NCI-H146 (cell line): ENCODE results near the gene LPAR1.

Experiments
- DNase-seq: peaks from one replicate; lab custom pipeline; 2025; lab: John Stamatoyannopoulos, UW

Gene LPAR1

GRCh38 chr9:110999379-110999778, 38.9 kb downstream of the LPAR1 start:
- DNase-seq = no peak

GRCh38 chr9:110997847-110998246, 40.4 kb downstream of the LPAR1 start:
- DNase-seq = no peak

- no peak for DNase-seq
Measured at GRCh38 chr9:110996436-110997220, 41.6 kb downstream of the LPAR1 start.

GRCh38 chr9:110995420-110996340, 42.6 kb downstream of the LPAR1 start:
- no peak for DNase-seq

- no peak for DNase-seq
Measured at GRCh38 chr9:110994771-110995241, 43.5 kb downstream of the LPAR1 start.

GRCh38 chr9:110990481-110990880, 47.8 kb downstream of the LPAR1 start:
- DNase-seq = no peak

- no peak for DNase-seq
Measured at GRCh38 chr9:110986529-110986928, 51.7 kb downstream of the LPAR1 start.

- no peak for DNase-seq
Measured at GRCh38 chr9:110984890-110985437, 53.3 kb downstream of the LPAR1 start.

- DNase-seq = no peak
Measured at GRCh38 chr9:110980261-110980660, 58.0 kb downstream of the LPAR1 start.

GRCh38 chr9:110979636-110980035, 58.6 kb downstream of the LPAR1 start:
- DNase-seq = no peak

GRCh38 chr9:110978516-110978915, 59.8 kb downstream of the LPAR1 start:
- DNase-seq = no peak

- no peak for DNase-seq
Measured at GRCh38 chr9:110977259-110977709, 61.0 kb downstream of the LPAR1 start.

- DNase-seq = no peak
Measured at GRCh38 chr9:110975969-110976368, 62.3 kb downstream of the LPAR1 start.

GRCh38 chr9:110975278-110975677, 63.0 kb downstream of the LPAR1 start:
- DNase-seq = no peak

- DNase-seq = no peak
Measured at GRCh38 chr9:110971705-110972104, 66.6 kb downstream of the LPAR1 start.

GRCh38 chr9:110971234-110971633, 67.0 kb downstream of the LPAR1 start:
- no peak for DNase-seq

GRCh38 chr9:110969971-110970386, 68.3 kb downstream of the LPAR1 start:
- no peak for DNase-seq

GRCh38 chr9:110968096-110968495, 70.2 kb downstream of the LPAR1 start:
- DNase-seq = no peak

GRCh38 chr9:110967196-110967595, 71.1 kb downstream of the LPAR1 start:
- DNase-seq = no peak

GRCh38 chr9:110960288-110960687, 78.0 kb downstream of the LPAR1 start:
- DNase-seq = no peak

- no peak for DNase-seq
Measured at GRCh38 chr9:110958847-110959246, 79.4 kb downstream of the LPAR1 start.

GRCh38 chr9:110954822-110955291, 83.4 kb downstream of the LPAR1 start:
- DNase-seq = no peak

GRCh38 chr9:110952540-110952859, 85.8 kb downstream of the LPAR1 start:
- DNase-seq = no peak
